Endometrium (tissue), 2 donors: Measurements from ENCODE around the gene THRSP.
"Not testable (repeated sequence)": the region's sequence is repeated elsewhere in the genome, so short reads cannot be mapped to it uniquely, and the experiment has no call there.

Experiments used
- FAIRE-seq: peaks from 2 replicates; lab custom pipeline; 2012; peaks lifted over from hg19 to GRCh38; lab: Jason Lieb, UNC
- donor health status: control.
- donor health status: control.

The THRSP gene

GRCh38 chr11:78039391-78039918 lies 24.2 kb upstream of the THRSP start:
- FAIRE-seq: no peak

GRCh38 chr11:78039919-78040671 lies 23.6 kb upstream of the THRSP start:
- no peak for FAIRE-seq

- FAIRE-seq: no peak
Observed at GRCh38 chr11:78040691-78041379, 22.8 kb upstream of the THRSP start.

GRCh38 chr11:78041380-78041719 lies 22.3 kb upstream of the THRSP start:
- FAIRE-seq: not testable (repeated sequence)

- FAIRE-seq: no peak
Observed at GRCh38 chr11:78041843-78042440, 21.7 kb upstream of the THRSP start.

GRCh38 chr11:78044706-78045105 lies 19.0 kb upstream of the THRSP start:
- no peak for FAIRE-seq

GRCh38 chr11:78045851-78046485 lies 17.7 kb upstream of the THRSP start:
- no peak for FAIRE-seq

GRCh38 chr11:78046486-78046854 lies 17.2 kb upstream of the THRSP start:
- no peak for FAIRE-seq

GRCh38 chr11:78048561-78048960 lies 15.1 kb upstream of the THRSP start:
- no peak for FAIRE-seq

GRCh38 chr11:78049348-78049747 lies 14.3 kb upstream of the THRSP start:
- no peak for FAIRE-seq

GRCh38 chr11:78050964-78051831 lies 12.5 kb upstream of the THRSP start:
- FAIRE-seq: no peak

- FAIRE-seq: no peak
Observed at GRCh38 chr11:78054971-78055370, 8.7 kb upstream of the THRSP start.

- FAIRE-seq: no peak
Observed at GRCh38 chr11:78056093-78056492, 7.6 kb upstream of the THRSP start.

GRCh38 chr11:78057462-78058055 lies 6.1 kb upstream of the THRSP start:
- FAIRE-seq: no peak

GRCh38 chr11:78059749-78060328 lies 3.8 kb upstream of the THRSP start:
- not testable (repeated sequence) for FAIRE-seq

- no peak for FAIRE-seq
Observed at GRCh38 chr11:78060533-78060932, 3.1 kb upstream of the THRSP start.

- no peak for FAIRE-seq
Observed at GRCh38 chr11:78061088-78061920, 2.4 kb upstream of the THRSP start.

- no peak for FAIRE-seq
Observed at GRCh38 chr11:78061921-78062311, 1.7 kb upstream of the THRSP start.

GRCh38 chr11:78062671-78063070 lies 990 bp upstream of the THRSP start:
- FAIRE-seq: no peak

GRCh38 chr11:78065203-78065602 lies 1.5 kb downstream of the THRSP start:
- FAIRE-seq: no peak
